Peyer's patch (tissue), 4 donors: ENCODE measurements around the gene LIMK1.

Experiments used
- POLR2A ChIP-seq, 2 donors: fragments of 450-650 bp; IDR thresholded peaks; one replicate each; pipeline ENCODE4 v1.5.1; 2017; ENCODE audit warnings: antibody characterized with exemption in 2 of 2, mild to moderate bottlenecking in 2 of 2, moderate library complexity in 2 of 2
- TF ChIP-seq, protein P1 (sequence below), 6 experiments: fragments of 450-650 bp in 4 of 6; fragments of 200-600 bp in 2 of 6; sonication (generic) in 1 of 6; IDR thresholded peaks; one replicate each; pipeline ENCODE4 v1.5.1; 2017 to 2019; ENCODE audit warnings: antibody characterized with exemption in 6 of 6, mild to moderate bottlenecking in 3 of 6, moderate library complexity in 1 of 6

GRCh38 chr7:74051629-74052410 lies 31.8 kb upstream of the LIMK1 start:
- TF ChIP-seq, protein P1, sequence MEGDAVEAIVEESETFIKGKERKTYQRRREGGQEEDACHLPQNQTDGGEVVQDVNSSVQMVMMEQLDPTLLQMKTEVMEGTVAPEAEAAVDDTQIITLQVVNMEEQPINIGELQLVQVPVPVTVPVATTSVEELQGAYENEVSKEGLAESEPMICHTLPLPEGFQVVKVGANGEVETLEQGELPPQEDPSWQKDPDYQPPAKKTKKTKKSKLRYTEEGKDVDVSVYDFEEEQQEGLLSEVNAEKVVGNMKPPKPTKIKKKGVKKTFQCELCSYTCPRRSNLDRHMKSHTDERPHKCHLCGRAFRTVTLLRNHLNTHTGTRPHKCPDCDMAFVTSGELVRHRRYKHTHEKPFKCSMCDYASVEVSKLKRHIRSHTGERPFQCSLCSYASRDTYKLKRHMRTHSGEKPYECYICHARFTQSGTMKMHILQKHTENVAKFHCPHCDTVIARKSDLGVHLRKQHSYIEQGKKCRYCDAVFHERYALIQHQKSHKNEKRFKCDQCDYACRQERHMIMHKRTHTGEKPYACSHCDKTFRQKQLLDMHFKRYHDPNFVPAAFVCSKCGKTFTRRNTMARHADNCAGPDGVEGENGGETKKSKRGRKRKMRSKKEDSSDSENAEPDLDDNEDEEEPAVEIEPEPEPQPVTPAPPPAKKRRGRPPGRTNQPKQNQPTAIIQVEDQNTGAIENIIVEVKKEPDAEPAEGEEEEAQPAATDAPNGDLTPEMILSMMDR (IDR thresholded peaks at IDR 0.05): peak in 4 of 6 experiments; percentile 8 to 40 (median 33)
- TF ChIP-seq POLR2A (IDR thresholded peaks at IDR 0.05): no peak
